Brain microvascular endothelial cell (primary cell): ENCODE results near the gene SMAP2.

ENCODE experiments used
- DNase-seq: peaks from one replicate; pipeline ENCODE4 v3.0.0-alpha.2; 2020
- H3K27ac ChIP-seq: fragments of 250-450 bp; sonication (Bioruptor Pico); 2 replicates; pipeline ENCODE4 v1.5.1; 2020; ENCODE audit warnings: mild to moderate bottlenecking, moderate library complexity
- H3K27me3 ChIP-seq: fragments of 250-450 bp; sonication (Bioruptor Pico); replicated peaks from 2 replicates; pipeline ENCODE4 v1.5.1; 2020; ENCODE audit warnings: mild to moderate bottlenecking
- H3K36me3 ChIP-seq: fragments of 250-450 bp; sonication (Bioruptor Pico); replicated peaks from 2 replicates; pipeline ENCODE4 v1.5.1; 2020; ENCODE audit warnings: mild to moderate bottlenecking
- H3K4me3 ChIP-seq: 2 replicates; pipeline ENCODE4 v1.5.1; 2011; ENCODE audit warnings: low read depth, mild to moderate bottlenecking, control low read depth, low read length, moderate library complexity
- in situ Hi-C: cut with HindIII; loops from 2 replicates; pipeline ENCODE4 v1.10.0; 2017; ENCODE audit warnings: low sequenced_read_pairs, low pct_ligation_motif_present
- TF ChIP-seq, protein P1 (sequence below): IDR thresholded peaks from 2 replicates; pipeline ENCODE4 v1.5.1; 2011; ENCODE audit warnings: low read depth, mild to moderate bottlenecking, moderate library complexity, low read length, control low read depth, inconsistent platforms; ENCODE audit errors: missing control alignments

The SMAP2 gene

DNA sequence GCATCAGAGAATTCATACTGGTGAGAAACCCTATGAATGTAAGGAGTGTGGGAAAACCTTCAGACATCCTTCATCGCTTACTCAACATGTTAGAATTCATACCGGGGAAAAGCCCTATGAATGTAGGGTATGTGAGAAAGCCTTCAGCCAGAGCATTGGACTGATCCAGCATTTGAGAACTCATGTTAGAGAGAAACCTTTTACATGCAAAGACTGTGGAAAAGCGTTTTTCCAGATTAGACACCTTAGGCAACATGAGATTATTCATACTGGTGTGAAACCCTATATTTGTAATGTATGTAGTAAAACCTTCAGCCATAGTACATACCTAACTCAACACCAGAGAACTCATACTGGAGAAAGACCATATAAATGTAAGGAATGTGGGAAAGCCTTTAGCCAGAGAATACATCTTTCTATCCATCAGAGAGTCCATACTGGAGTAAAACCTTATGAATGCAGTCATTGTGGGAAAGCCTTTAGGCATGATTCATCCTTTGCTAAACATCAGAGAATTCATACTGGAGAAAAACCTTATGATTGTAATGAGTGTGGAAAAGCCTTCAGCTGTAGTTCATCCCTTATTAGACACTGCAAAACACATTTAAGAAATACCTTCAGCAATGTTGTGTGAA, 89.5 kb downstream of the SMAP2 start:
- Histone ChIP-seq H3K27ac (no peak overlapping the region), H3K36me3 (peaks cover 36% of the 10 kb centered on the region), H3K4me3 (no peak overlapping the region), H3K27me3 (no peaks in the 10 kb centered on the region)
- in situ Hi-C loops: no loop called here
- no peak for DNase-seq
- TF ChIP-seq, protein P1, sequence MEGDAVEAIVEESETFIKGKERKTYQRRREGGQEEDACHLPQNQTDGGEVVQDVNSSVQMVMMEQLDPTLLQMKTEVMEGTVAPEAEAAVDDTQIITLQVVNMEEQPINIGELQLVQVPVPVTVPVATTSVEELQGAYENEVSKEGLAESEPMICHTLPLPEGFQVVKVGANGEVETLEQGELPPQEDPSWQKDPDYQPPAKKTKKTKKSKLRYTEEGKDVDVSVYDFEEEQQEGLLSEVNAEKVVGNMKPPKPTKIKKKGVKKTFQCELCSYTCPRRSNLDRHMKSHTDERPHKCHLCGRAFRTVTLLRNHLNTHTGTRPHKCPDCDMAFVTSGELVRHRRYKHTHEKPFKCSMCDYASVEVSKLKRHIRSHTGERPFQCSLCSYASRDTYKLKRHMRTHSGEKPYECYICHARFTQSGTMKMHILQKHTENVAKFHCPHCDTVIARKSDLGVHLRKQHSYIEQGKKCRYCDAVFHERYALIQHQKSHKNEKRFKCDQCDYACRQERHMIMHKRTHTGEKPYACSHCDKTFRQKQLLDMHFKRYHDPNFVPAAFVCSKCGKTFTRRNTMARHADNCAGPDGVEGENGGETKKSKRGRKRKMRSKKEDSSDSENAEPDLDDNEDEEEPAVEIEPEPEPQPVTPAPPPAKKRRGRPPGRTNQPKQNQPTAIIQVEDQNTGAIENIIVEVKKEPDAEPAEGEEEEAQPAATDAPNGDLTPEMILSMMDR: no peak

DNA sequence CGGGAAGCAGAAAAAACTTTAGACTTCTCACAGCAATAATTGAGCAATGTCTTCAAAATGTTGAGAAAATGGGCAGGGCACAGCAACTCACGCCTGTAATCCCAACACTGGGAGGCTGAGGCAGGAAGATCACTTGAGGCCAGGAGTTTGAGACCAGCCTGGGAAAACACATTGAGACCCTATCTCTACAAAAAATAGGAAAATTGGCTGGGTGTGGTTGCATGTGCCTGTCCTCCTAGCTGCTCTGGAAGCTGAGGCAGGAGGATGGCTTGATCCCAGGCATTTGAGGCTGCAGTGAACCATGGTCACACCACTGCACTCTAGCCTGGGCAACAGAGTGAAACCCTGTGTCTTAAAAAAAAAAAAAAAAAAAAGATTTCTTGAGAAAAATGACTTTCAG, 95.8 kb downstream of the SMAP2 start:
- DNase-seq: no peak
- in situ Hi-C loops: no loop called here

More for the DNA sequence above, 95.8 kb downstream of the SMAP2 start:
- Histone ChIP-seq H3K27ac (no peak overlapping the region), H3K36me3 (no peaks in the 10 kb centered on the region), H3K27me3 (no peaks in the 10 kb centered on the region), H3K4me3 (no peak overlapping the region)
- TF ChIP-seq, protein P1: no peak
